Activated CD4-positive, alpha-beta T cell treated with anti-CD3 and anti-CD28 coated beads for 48 hours (primary cell): ENCODE measurements around the gene FGD3.

Source experiments
- DNase-seq: peaks from one replicate; pipeline ENCODE4 v3.0.0-alpha.2; 2020

FGD3 gene

GRCh38 chr9:92954886-92955285 lies 7.6 kb downstream of the FGD3 start:
- no peak for DNase-seq

GRCh38 chr9:92960561-92961290 lies 13.4 kb downstream of the FGD3 start:
- DNase-seq: no peak

DNA sequence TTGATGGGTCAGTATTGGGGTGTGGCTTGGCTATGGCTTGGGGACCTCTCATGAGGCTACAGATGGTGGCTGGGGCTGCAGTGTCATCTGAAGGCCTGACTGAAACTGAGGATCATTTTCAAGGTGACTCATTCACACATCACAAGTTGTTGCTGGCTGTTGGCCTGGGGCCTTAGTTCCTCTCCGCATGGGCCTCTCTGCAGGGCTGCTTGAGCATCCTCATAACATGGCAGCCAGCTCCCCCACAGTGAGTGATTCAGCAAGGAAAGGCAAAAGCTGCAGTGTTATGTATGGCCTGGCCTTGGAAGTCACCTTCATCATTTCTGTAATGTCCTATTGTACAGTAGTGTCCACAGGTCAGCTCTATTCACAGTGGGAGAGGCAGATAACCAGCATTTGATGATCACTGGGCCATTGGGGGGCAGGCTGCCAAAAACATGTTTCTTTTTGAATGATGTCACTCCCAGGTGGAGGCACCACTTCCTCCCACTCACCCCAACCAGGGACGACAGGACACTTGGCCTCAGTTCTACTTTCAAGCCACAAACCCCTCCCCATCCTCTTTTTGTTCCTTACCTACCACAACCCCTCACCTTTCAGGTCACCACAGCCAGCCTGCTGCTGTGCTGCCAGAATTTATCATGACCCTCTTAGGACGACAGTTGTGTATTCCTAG lies 14.4 kb downstream of the FGD3 start:
- peak; percentile 74 for DNase-seq

GRCh38 chr9:92962303-92962649 lies 15.0 kb downstream of the FGD3 start:
- no peak for DNase-seq

DNA sequence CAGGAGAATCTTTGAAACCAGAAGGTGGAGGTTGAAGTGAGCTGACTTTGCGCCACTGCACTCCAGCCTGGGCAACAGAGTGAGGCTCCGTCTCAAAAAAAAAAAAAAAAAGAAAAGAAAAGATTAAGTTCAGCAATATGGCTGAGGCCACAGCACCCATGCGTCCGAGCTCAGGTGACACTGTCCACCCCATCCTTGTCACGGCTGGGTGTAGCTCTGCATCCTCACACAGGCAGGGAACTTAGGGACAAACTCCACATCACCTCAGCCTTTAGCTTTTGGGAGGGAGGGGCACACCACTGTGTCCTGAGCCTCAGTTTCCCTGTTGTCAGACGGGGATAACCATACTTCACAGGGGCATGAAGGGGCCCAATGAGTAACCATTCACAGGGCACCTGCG lies 15.5 kb downstream of the FGD3 start:
- no peak for DNase-seq

DNA sequence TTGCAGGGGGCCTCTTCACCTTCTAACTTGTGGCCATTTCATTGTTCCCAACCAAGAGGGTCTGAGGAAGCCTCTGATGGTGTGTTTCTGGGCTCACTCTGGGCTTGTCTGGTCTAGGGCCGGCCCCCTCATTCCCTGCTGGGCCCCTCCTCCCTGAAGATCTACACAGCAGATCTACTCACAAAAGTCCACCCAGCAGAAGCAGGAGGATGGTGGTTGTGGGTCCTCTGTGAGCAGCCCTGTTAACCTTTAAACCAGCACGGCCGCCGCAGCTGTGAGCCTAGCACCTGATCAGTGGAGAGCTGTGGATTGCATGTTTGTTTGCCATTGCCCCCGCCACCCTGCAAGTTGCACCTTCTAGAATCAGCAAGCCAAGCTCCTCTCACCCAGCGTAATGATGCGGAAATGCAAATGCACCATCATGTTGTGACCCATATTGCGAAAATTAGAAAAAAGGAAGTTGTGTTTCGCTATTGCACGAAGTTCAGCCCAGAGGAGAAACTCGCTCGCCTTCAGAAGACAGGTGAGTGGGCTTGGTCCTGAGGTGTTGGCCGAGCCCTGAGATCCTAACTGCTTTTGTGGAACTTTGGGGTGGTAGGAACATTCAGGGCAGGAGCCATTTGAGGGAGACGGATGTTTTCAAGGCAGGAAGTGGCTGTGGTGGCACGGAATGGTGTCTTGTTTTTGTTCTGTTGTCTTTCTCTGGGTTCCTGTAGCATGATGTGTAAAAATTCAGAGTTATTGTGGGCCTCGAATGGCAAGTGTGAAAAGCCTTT lies 16.7 kb downstream of the FGD3 start:
- peak; percentile 77 for DNase-seq

DNA sequence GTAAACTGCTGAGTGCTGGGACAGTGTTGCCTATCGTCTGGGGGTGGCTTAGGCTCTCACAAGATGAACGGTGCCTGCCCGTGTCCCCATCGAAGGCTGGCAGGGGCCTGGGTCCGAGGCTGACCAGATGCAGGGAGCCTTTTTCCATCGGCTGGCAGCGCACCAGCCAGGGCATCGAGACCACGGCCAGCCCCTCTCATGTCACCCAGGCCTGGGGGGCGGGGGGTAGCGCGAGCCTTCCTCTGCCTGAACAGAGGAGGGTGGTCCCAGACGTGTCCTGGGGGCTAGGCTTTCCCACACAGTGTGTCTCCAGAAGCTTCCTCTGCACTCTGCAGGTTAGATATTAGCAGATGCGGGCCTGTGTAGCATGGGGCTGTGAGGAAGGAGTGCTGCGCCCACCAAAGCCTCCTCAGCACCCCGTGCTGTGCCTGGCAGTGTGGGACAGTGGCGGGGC lies 17.3 kb downstream of the FGD3 start:
- no peak for DNase-seq

- DNase-seq: peak; percentile 53
Measured at GRCh38 chr9:92965061-92965758, 17.9 kb downstream of the FGD3 start.

- DNase-seq: no peak
Measured at GRCh38 chr9:92965759-92966517, 18.6 kb downstream of the FGD3 start.

DNA sequence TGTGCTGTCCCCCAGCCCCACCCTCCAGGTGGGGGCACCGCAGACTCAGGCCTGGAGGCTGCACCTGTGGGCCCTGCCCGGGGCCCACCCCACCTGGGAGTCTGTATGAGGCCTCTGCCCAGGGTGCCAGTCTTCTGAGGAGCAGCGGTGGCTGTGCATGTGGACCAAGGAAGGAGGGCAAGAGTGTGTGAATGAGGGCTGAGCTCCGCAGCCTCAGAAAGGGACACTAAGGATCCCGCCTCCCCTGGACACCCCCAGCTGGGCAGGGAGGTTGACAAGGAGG lies 19.1 kb downstream of the FGD3 start:
- DNase-seq: no peak

DNA sequence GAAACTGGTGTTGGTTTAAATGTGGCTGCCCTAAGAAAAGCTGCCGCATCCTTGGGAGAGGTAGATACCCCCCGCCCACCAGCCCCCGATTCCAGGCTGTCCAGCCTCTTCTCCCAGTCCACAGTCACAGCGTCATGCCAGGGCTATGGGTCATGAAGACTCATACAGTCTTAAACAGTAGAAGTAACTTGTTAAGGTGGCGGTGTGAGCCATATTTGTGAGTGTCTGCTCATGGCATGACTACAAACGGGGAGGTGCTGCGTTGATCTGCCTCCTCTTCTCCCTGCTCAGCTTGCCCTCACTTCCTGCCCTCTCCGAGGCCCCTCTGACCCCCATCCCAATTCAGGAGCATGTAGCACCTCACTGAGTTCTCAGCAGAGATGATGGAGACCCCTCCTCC lies 20.8 kb downstream of the FGD3 start:
- DNase-seq: peak; percentile 56

- no peak for DNase-seq
Measured at GRCh38 chr9:92969516-92970466, 22.5 kb downstream of the FGD3 start.

GRCh38 chr9:92970467-92970923 lies 23.2 kb downstream of the FGD3 start:
- DNase-seq: no peak

GRCh38 chr9:92971121-92971520 lies 23.8 kb downstream of the FGD3 start:
- no peak for DNase-seq

DNA sequence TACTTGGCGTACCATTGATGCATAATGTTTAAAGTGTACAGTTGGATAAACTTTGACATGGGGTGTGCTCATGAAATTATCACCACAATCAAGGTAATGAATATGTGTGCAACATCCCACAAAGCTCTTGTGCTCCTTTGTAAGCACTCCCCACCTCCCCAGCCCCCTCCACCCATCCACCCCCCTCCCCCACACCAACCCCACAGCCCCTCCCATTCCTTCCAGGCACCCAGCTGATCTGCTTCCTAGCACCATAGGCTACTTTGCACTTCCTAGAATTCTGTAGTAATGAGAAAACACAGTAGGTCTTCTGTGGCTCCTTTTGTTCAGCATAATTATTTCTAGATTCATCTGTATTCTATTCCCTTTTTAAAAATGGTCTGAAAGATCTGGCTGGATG lies 24.5 kb downstream of the FGD3 start:
- DNase-seq: no peak

GRCh38 chr9:92973700-92974099 lies 26.4 kb downstream of the FGD3 start:
- no peak for DNase-seq

DNA sequence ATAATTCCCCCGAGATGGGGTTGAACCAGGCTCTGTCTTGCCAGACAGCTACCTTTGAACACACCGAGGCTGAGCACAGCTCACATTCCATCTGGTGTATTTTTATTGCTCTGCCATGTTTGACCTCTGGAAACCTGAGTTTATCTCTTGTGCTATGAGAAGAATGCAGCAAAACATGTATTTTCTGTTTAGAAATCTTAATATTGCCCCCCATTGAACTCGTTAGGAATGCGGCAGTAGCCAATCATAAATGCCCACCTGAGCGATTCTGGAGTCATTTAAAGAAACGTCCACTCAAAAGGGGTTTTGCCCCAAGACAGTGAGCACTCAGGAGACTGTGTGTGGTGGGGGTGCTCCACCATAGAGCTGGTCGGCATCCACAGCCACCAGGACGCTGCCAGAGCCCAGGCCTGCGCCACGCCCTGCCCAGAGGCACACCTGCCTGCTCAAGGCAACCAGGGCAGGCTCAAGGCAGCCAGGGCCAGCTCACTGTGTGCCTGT lies 26.9 kb downstream of the FGD3 start:
- no peak for DNase-seq

DNA sequence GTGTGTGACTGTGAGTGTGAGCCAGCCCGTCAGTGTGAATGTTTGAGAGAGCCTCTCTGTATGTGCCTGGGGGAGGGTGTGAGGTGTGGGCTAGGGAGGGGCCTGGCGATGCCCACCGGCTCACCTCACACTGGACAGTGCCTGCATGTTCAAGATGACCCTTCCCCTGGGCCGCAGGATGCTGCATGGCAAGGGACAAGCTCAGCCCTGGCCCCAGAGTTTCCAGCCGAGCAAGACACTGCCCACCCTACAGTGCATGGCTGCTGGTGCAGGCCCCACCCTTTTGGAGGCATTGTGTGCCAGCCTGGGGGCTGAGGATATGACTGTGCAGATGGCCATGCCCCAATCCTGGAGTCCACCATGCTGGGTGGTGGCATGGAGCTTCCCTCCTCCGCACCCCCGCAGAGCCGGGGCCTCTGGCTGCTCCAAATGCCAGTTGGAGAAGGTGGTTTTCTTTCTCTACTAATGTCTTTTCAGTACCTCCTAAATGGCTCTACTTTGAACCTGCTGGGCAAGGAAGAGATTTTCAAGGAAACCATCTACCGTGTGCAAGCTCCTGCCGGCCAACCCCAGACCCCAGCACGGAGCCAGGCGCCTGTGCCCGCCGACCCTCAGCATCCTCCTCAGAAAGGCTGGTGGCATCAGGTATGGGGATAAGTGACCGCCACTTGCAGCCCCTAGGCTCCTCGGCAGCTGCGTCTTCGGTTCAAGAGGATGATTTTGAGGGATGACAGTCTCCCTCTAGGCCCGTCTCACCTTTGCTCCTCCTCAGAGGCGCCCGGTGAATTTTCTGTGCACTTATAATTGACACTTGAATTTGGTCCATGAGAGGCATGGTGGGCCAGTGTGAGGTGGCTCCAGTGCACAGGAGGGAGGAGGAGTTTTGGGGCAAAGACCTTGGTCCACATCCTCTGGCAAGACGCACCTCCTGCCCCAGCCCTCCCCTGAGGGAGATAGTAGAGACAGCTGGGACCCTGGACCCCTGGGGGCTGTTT lies 27.7 kb downstream of the FGD3 start:
- DNase-seq: no peak

DNA sequence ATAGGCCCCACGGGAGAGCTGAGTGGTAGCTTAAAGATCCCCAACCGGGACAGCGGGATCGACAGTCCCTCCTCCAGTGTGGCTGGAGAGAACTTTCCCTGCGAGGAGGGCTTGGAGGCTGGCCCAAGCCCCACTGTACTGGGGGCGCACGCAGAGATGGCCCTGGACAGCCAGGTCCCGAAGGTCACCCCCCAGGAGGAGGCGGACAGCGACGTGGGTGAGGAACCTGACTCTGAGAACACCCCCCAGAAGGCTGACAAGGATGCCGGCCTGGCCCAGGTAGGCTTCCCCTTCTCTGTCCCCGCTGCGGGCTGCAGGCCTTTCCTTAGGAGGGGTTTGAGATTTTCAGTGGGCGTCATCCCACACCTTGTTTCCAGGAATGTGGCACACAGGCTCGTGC lies 29.1 kb downstream of the FGD3 start:
- DNase-seq: no peak

DNA sequence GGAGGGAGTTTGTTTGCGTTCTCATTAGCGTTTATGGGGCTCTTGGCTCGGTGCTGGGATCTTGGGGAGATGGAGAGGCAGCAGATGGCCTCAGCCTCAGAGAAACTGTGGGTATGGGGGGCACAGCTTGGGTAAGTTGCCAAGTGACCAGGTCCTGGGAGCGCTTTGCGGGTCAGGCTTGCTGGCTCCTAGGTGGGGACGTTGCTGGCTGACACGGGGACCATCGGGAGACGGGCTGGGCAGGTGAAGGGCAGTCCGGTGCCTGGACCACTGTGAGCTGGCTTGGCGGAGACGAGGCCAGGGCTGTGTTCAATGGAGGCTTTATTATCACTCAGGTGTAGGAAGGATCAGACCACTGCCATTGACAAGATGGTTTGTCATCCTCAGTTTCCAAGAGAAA lies 30.0 kb downstream of the FGD3 start:
- no peak for DNase-seq
